RKO (cell line): Measurements from ENCODE around the gene SNTG2.
"Not testable (repeated sequence)": the region's sequence is repeated elsewhere in the genome, so short reads cannot be mapped to it uniquely, and the experiment has no call there.

ENCODE experiments used
- DNase-seq: peaks from one replicate; pipeline ENCODE4 v3.0.0-alpha.2; 2016; ENCODE audit warnings: low spot score

The SNTG2 gene

GRCh38 chr2:1378456-1379150 is 428.0 kb downstream of the SNTG2 start:
- DNase-seq: no peak

GRCh38 chr2:1381644-1382043 is 431.0 kb downstream of the SNTG2 start:
- DNase-seq: no peak

- DNase-seq: not testable (repeated sequence)
Measured at GRCh38 chr2:1387954-1388725, 437.5 kb downstream of the SNTG2 start.

GRCh38 chr2:1390118-1390517 is 439.5 kb downstream of the SNTG2 start:
- not testable (repeated sequence) for DNase-seq

- DNase-seq: no peak
Measured at GRCh38 chr2:1393321-1393720, 442.7 kb downstream of the SNTG2 start.

- DNase-seq: no peak
Measured at GRCh38 chr2:1394709-1395408, 444.2 kb downstream of the SNTG2 start.

GRCh38 chr2:1397350-1397749 is 446.7 kb downstream of the SNTG2 start:
- DNase-seq: no peak

- no peak for DNase-seq
Measured at GRCh38 chr2:1398191-1398590, 447.5 kb downstream of the SNTG2 start.

GRCh38 chr2:1400943-1401735 is 450.5 kb downstream of the SNTG2 start:
- DNase-seq: no peak

- DNase-seq: no peak
Measured at GRCh38 chr2:1402064-1402463, 451.4 kb downstream of the SNTG2 start.

- DNase-seq: no peak
Measured at GRCh38 chr2:1403565-1403964, 452.9 kb downstream of the SNTG2 start.

- no peak for DNase-seq
Measured at GRCh38 chr2:1405124-1405523, 454.5 kb downstream of the SNTG2 start.

GRCh38 chr2:1405967-1406366 is 455.3 kb downstream of the SNTG2 start:
- no peak for DNase-seq

- DNase-seq: no peak
Measured at GRCh38 chr2:1406434-1406833, 455.8 kb downstream of the SNTG2 start.

- no peak for DNase-seq
Measured at GRCh38 chr2:1407950-1408675, 457.5 kb downstream of the SNTG2 start.

GRCh38 chr2:1413156-1413710 is 462.6 kb downstream of the SNTG2 start, which contains the start of gene TPO:
TPO (plus strand) TSS chr2:1413463; CDS start chr2:1414409, 946 bp downstream.
- no peak for DNase-seq

- no peak for DNase-seq
Measured at GRCh38 chr2:1414121-1414520, 463.5 kb downstream of the SNTG2 start.

GRCh38 chr2:1414901-1415300 is 464.3 kb downstream of the SNTG2 start:
- DNase-seq: not testable (repeated sequence)

- no peak for DNase-seq
Measured at GRCh38 chr2:1415501-1415900, 464.9 kb downstream of the SNTG2 start.
